Measurements from ENCODE around the gene KIF13A. TPM values are rescaled to one million over a fixed set of nuclear protein-coding genes. Genes with fewer than 3 reads are reported as not detected.

KIF13A gene
- total RNA-seq, 2 donors from 2014 or later: 35.3 to 45.0 TPM

GRCh38 chr6:17712576-17712975 is 274.9 kb downstream of the KIF13A start:
- Histone ChIP-seq H3K9me3 (ENCODE audit: control insufficient read depth, low read length) (no peaks in the 10 kb centered on the region), H3K9ac (ENCODE audit: extremely low read depth, low read length, poor library complexity, severe bottlenecking) (no peak overlapping the region), H3K27ac (ENCODE audit: low read depth, low read length) (no peak overlapping the region), H3K4me1 (ENCODE audit: control insufficient read depth, insufficient read depth, low read length) (peaks cover 4% of the 10 kb centered on the region), H3K4me3 (ENCODE audit: low read length) (no peak overlapping the region), H3K27me3 (ENCODE audit: control insufficient read depth, insufficient read depth, low read length, poor library complexity, severe bottlenecking) (no peaks in the 10 kb centered on the region), H3K36me3 (ENCODE audit: control insufficient read depth, insufficient read depth, low read length) (no peaks in the 10 kb centered on the region)
- H3K27me3 Mint-ChIP-seq (ENCODE audit: insufficient read depth): no peaks in the 10 kb centered on the region
- H3K9me3 Mint-ChIP-seq: no peaks in the 10 kb centered on the region
- peaks cover 5% of the 10 kb centered on the region for H3K4me1 Mint-ChIP-seq
- no peaks in the 10 kb centered on the region for H3K36me3 Mint-ChIP-seq (ENCODE audit: low read depth)
- no peak for DNase-seq
- no peak overlapping the region for H3K4me3 Mint-ChIP-seq
- H3K27ac Mint-ChIP-seq: peak overlapping the region; percentile 63
- TF ChIP-seq CTCF (conservative IDR thresholded peaks at IDR 0.05): no peak
- WGBS, 2 experiments (ENCODE audit: insufficient coverage in 1 of 2, insufficient read length in 1 of 2): 66% methylated on average over 1 of the region's 1 CpG; no CpG with 5 or more reads in 1 of the 2 experiments

GRCh38 chr6:17710331-17710730 is 277.1 kb downstream of the KIF13A start:
- H3K4me1 Mint-ChIP-seq: peaks cover 5% of the 10 kb centered on the region
- H3K27ac ChIP-seq (ENCODE audit: low read depth, low read length): no peak overlapping the region
- H3K27ac Mint-ChIP-seq: no peak overlapping the region
- H3K4me3 Mint-ChIP-seq: no peak overlapping the region
- H3K4me3 ChIP-seq (ENCODE audit: low read length): no peak overlapping the region
- H3K36me3 ChIP-seq (ENCODE audit: control insufficient read depth, insufficient read depth, low read length): no peaks in the 10 kb centered on the region
- no peaks in the 10 kb centered on the region for H3K9me3 Mint-ChIP-seq
- no peaks in the 10 kb centered on the region for H3K9me3 ChIP-seq (ENCODE audit: control insufficient read depth, low read length)
- TF ChIP-seq CTCF (conservative IDR thresholded peaks at IDR 0.05): no peak
- H3K36me3 Mint-ChIP-seq (ENCODE audit: low read depth): no peaks in the 10 kb centered on the region
- WGBS, 2 experiments (ENCODE audit: insufficient coverage in 1 of 2, insufficient read length in 1 of 2): 88 to 100% methylated on average over 1 to 3 of the region's 3 CpGs
- no peaks in the 10 kb centered on the region for H3K27me3 Mint-ChIP-seq (ENCODE audit: insufficient read depth)
- DNase-seq: no peak
- no peaks in the 10 kb centered on the region for H3K27me3 ChIP-seq (ENCODE audit: control insufficient read depth, insufficient read depth, low read length, poor library complexity, severe bottlenecking)
- H3K4me1 ChIP-seq (ENCODE audit: control insufficient read depth, insufficient read depth, low read length): peaks cover 4% of the 10 kb centered on the region
- no peak overlapping the region for H3K9ac ChIP-seq (ENCODE audit: extremely low read depth, low read length, poor library complexity, severe bottlenecking)

GRCh38 chr6:17709476-17709875 is 278.0 kb downstream of the KIF13A start:
- no peak for TF ChIP-seq CTCF (conservative IDR thresholded peaks at IDR 0.05)
- H3K9me3 ChIP-seq (ENCODE audit: control insufficient read depth, low read length): no peaks in the 10 kb centered on the region
- Mint-ChIP-seq H3K4me1 (peaks cover 5% of the 10 kb centered on the region), H3K4me3 (no peak overlapping the region), H3K27ac (no peak overlapping the region), H3K36me3 (ENCODE audit: low read depth) (no peaks in the 10 kb centered on the region), H3K27me3 (ENCODE audit: insufficient read depth) (no peaks in the 10 kb centered on the region), H3K9me3 (no peaks in the 10 kb centered on the region)
- H3K4me3 ChIP-seq (ENCODE audit: low read length): no peak overlapping the region
- no peak overlapping the region for H3K27ac ChIP-seq (ENCODE audit: low read depth, low read length)
- no peaks in the 10 kb centered on the region for H3K27me3 ChIP-seq (ENCODE audit: control insufficient read depth, insufficient read depth, low read length, poor library complexity, severe bottlenecking)
- no peak overlapping the region for H3K9ac ChIP-seq (ENCODE audit: extremely low read depth, low read length, poor library complexity, severe bottlenecking)
- no peak for DNase-seq
- peaks cover 4% of the 10 kb centered on the region for H3K4me1 ChIP-seq (ENCODE audit: control insufficient read depth, insufficient read depth, low read length)
- WGBS, 2 experiments (ENCODE audit: insufficient coverage in 1 of 2, insufficient read length in 1 of 2): 89 to 99% methylated on average over 1 to 2 of the region's 2 CpGs
- no peaks in the 10 kb centered on the region for H3K36me3 ChIP-seq (ENCODE audit: control insufficient read depth, insufficient read depth, low read length)

Other genes with a start within 250 kb of the KIF13A start
- gene NHLRC1, start 135.0 kb upstream of the KIF13A start, total RNA-seq: under 1 TPM; 0.29 to 0.88 TPM
- gene TPMT, start 167.4 kb upstream of the KIF13A start, total RNA-seq: 10 to 100 TPM; 14.0 to 15.8 TPM
- gene KDM1B, start 167.8 kb upstream of the KIF13A start, total RNA-seq: 1 to 10 TPM; 7.7 to 9.3 TPM

Data from endodermal cell (in vitro differentiated cells).